Astrocyte (in vitro differentiated cells and primary cell): ENCODE data around the gene TMEM156.

Experiments used
- EZH2 ChIP-seq: IDR thresholded peaks from 2 replicates; pipeline ENCODE4 v1.6.1; 2012; ENCODE audit warnings: mild to moderate bottlenecking, low read length, inconsistent platforms; ENCODE audit not compliant: insufficient read depth
- TF ChIP-seq, protein P1 (sequence below): IDR thresholded peaks from 2 replicates; pipeline ENCODE4 v1.5.1; 2011; ENCODE audit warnings: low read depth, mild to moderate bottlenecking, inconsistent platforms, low read length, moderate library complexity; ENCODE audit not compliant: insufficient read depth

DNA sequence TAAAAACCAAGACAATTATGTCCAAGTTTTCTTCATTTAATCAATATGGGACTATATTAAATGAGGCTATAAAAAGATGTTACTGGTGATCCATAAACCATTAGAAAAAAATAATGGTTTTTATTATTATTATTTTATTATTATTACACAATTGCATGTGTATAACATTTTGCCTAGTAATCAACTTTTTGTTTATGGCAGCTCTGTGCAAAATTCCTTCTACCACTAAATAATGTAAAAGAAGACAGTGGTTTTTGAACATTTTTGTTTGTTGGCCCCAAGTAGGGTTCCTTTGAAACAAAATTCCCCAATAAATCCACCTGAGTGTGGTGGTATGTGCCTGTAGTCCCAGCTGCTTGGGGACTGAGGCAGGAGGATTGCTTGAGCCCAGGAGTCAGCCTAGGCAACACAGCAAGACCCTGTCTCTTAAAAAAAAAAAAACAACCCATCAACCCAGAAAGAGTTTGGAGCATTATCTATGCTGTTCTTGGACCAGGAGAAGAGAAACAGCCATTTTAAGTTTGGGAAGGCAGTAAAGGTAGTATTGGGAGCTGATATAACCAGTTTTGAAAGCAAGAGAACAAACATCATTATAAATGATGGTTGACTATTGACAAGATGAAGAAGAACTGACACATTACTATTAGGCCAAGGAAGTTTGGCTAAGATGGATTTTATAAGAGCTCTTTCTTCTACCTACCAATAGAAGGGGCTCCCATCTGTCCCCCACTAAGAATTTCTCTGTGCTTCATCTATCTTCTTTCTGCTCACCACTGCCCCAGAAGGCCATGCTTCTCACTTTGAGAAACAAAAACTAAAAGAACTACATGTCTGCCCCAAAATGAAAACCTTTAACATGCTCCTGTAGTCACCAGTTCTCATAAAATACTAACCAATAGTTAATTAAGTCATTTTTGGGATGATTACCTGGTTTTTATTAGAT lies 2.2 kb downstream of the TMEM156 start:
- TF ChIP-seq, protein P1, sequence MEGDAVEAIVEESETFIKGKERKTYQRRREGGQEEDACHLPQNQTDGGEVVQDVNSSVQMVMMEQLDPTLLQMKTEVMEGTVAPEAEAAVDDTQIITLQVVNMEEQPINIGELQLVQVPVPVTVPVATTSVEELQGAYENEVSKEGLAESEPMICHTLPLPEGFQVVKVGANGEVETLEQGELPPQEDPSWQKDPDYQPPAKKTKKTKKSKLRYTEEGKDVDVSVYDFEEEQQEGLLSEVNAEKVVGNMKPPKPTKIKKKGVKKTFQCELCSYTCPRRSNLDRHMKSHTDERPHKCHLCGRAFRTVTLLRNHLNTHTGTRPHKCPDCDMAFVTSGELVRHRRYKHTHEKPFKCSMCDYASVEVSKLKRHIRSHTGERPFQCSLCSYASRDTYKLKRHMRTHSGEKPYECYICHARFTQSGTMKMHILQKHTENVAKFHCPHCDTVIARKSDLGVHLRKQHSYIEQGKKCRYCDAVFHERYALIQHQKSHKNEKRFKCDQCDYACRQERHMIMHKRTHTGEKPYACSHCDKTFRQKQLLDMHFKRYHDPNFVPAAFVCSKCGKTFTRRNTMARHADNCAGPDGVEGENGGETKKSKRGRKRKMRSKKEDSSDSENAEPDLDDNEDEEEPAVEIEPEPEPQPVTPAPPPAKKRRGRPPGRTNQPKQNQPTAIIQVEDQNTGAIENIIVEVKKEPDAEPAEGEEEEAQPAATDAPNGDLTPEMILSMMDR, result no peak
- TF ChIP-seq EZH2, result no peak
